B cell (primary cell): ENCODE results near the gene DBF4B. TPM values are rescaled to one million over a fixed set of nuclear protein-coding genes. Genes with fewer than 3 reads are reported as not detected.

Experiments
- ATAC-seq: fragments of 200-7000 bp; cut with Tn5 transposase; one replicate; pipeline ENCODE4 v1.10.0; 2021; ENCODE audit warnings: low read depth, mild to moderate bottlenecking, moderate number of reproducible peaks, moderate library complexity
- CTCF ChIA-PET: fragments of 350-600 bp; sonication (Branson Sonifier 250); formaldehyde crosslinking; loops from one replicate; lab custom pipeline; 2021; ENCODE audit warnings: antibody characterized with exemption, inconsistent platforms; lab: Charles Lee
- POLR2A ChIA-PET: fragments of 350-600 bp; sonication (Branson Sonifier 250); formaldehyde crosslinking; loops from one replicate; lab custom pipeline; 2021; ENCODE audit warnings: antibody characterized with exemption; lab: Charles Lee
- DNase-seq: peaks from one replicate; pipeline ENCODE4 v3.0.0; 2013
- H2AFZ ChIP-seq: 2 replicates; pipeline ENCODE4 v1.6.1; 2012; ENCODE audit warnings: mild to moderate bottlenecking, low read depth, low read length; ENCODE audit not compliant: insufficient read depth, poor library complexity, severe bottlenecking
- H3K27ac ChIP-seq, 2 donors: 1 replicate in 1 of 2; 2 replicates in 1 of 2; pipeline ENCODE4 v1.5.1; 2012 to 2013; ENCODE audit warnings: low read length in 2 of 2, mild to moderate bottlenecking in 2 of 2, moderate library complexity in 1 of 2
- H3K27me3 ChIP-seq, 4 experiments: fragments of 200-600 bp in 1 of 4; sonication (generic) in 1 of 4; replicated peaks in 1 of 4; 1 replicate in 2 of 4; 2 replicates in 2 of 4; pipeline versions ENCODE4 v1.6.1 to v1.7.0; 2013 to 2016; ENCODE audit warnings: low read length in 3 of 4, mild to moderate bottlenecking in 2 of 4, mixed read lengths in 1 of 4, moderate library complexity in 1 of 4; ENCODE audit not compliant: insufficient read depth in 4 of 4, control insufficient read depth in 3 of 4; ENCODE audit errors: control extremely low read depth in 1 of 4
- H3K36me3 ChIP-seq, 2 experiments: replicated peaks in 1 of 2; 1 replicate in 1 of 2; 2 replicates in 1 of 2; pipeline versions ENCODE4 v1.6.1 to v1.7.1; 2013; ENCODE audit warnings: low read length in 1 of 2; ENCODE audit not compliant: insufficient read depth in 2 of 2, control insufficient read depth in 1 of 2; ENCODE audit errors: control extremely low read depth in 1 of 2, extremely low read depth in 1 of 2
- H3K4me1 ChIP-seq, 2 donors: fragments of 200-600 bp in 1 of 2; sonication (generic) in 1 of 2; 1 replicate in 1 of 2; 2 replicates in 1 of 2; pipeline versions ENCODE4 v1.5.1 to v1.6.1; 2013 to 2017; ENCODE audit warnings: low read length in 2 of 2; ENCODE audit not compliant: control insufficient read depth in 2 of 2, insufficient read depth in 2 of 2
- H3K4me2 ChIP-seq: replicated peaks from 2 replicates; pipeline ENCODE3; 2012; ENCODE audit warnings: mild to moderate bottlenecking, low read depth, low read length; ENCODE audit not compliant: poor library complexity, severe bottlenecking
- H3K4me3 ChIP-seq, 5 experiments: fragments of 200-600 bp in 1 of 5; sonication (generic) in 1 of 5; 1 replicate in 3 of 5; 2 replicates in 2 of 5; pipeline versions ENCODE4 v1.5.1 to v1.7.0; 2011 to 2016; ENCODE audit warnings: low read length in 4 of 5, mild to moderate bottlenecking in 4 of 5, low read depth in 2 of 5, control low read depth in 1 of 5, moderate library complexity in 1 of 5; ENCODE audit not compliant: insufficient read depth in 1 of 5; ENCODE audit errors: control extremely low read depth in 1 of 5, extremely low read depth in 1 of 5
- H3K79me2 ChIP-seq: fragments of 200-600 bp; sonication (generic); one replicate; pipeline ENCODE4 v1.6.0; 2016; ENCODE audit warnings: low read length; ENCODE audit not compliant: control insufficient read depth, insufficient read depth
- H3K9ac ChIP-seq: fragments of 200-600 bp; sonication (generic); 2 replicates; pipeline ENCODE4 v1.6.1; 2017; ENCODE audit warnings: mild to moderate bottlenecking, low read length, moderate library complexity
- H3K9me3 ChIP-seq, 3 donors: one replicate each; pipeline versions ENCODE4 v1.6.1 to v1.7.1; 2013; ENCODE audit warnings: low read length in 2 of 3; ENCODE audit not compliant: control insufficient read depth in 2 of 3, insufficient read depth in 1 of 3; ENCODE audit errors: control extremely low read depth in 1 of 3
- H4K20me1 ChIP-seq: 2 replicates; pipeline ENCODE4 v1.6.0; 2012; ENCODE audit warnings: mild to moderate bottlenecking, low read length; ENCODE audit not compliant: insufficient read depth, control insufficient read depth, poor library complexity, severe bottlenecking
- H3K27ac Mint-ChIP-seq: one replicate; pipeline ENCODE4 v1.8.0; 2021; ENCODE audit warnings: mixed read lengths
- H3K27me3 Mint-ChIP-seq: one replicate; pipeline ENCODE4 v1.8.0; 2021; ENCODE audit warnings: mixed read lengths
- H3K4me1 Mint-ChIP-seq: one replicate; pipeline ENCODE4 v1.8.0; 2021; ENCODE audit warnings: mixed read lengths
- H3K4me3 Mint-ChIP-seq: one replicate; pipeline ENCODE4 v1.8.0; 2021; ENCODE audit warnings: mixed read lengths
- H3K9me3 Mint-ChIP-seq: one replicate; pipeline ENCODE4 v1.8.0; 2022; ENCODE audit warnings: mixed read lengths; ENCODE audit not compliant: insufficient read depth
- CTCF ChIP-seq: fragments of 200-600 bp; IDR thresholded peaks from one replicate; pipeline ENCODE4 v1.8.0; 2022; ENCODE audit warnings: antibody characterized with exemption, mild to moderate bottlenecking
- EZH2 ChIP-seq: IDR thresholded peaks from 2 replicates; pipeline ENCODE4 v1.6.1; 2012; ENCODE audit warnings: borderline replicate concordance, low read depth, mild to moderate bottlenecking, moderate library complexity, low read length; ENCODE audit not compliant: insufficient read depth, poor library complexity, severe bottlenecking
- WGBS: methylation state at CpG from one replicate; pipeline ENCODE4 v1.1.5; 2013; ENCODE audit warnings: missing lambda C conversion rate; ENCODE audit not compliant: insufficient coverage; 5-methylcytosine and 5-hydroxymethylcytosine counted together
- intact Hi-C: fragments of 100-400 bp; cut with micrococcal nuclease; formaldehyde crosslinking; loops from one replicate; pipeline ENCODE4 v1.10.0; 2022
- polyA plus RNA-seq: library from polyadenylated mRNA; depleted of rRNA; stranded (reverse); fragments of >200 nt; gene quantifications from 2 replicates; pipeline ENCODE4 v1.2.3, GENCODE V29; 2012
- total RNA-seq, 2 donors: library from RNA; stranded (reverse); fragments of 120-200 nt in 1 of 2; gene quantifications; 1 replicate in 1 of 2; 2 replicates in 1 of 2; pipeline versions ENCODE4 v1.2.3 to v1.2.4, GENCODE V29; 2013 to 2022

DBF4B gene
- total and polyA plus RNA-seq, 2 donors (not counting 1 experiment from before 2014, with no cell fraction given): 10.9 to 15.9 TPM

- CTCF ChIA-PET: interaction anchor here (1.6 to 11.1 kb wide), 4 partner anchors 89 to 358 kb away, joined by 7 to 208 read pairs (median 18); partner anchors contain the start of gene ACBD4
These were observed 68.3 kb downstream of the DBF4B start for GRCh38 chr17:44776628-44777393.

More at GRCh38 chr17:44776628-44777393, 68.3 kb downstream of the DBF4B start:
- H3K27me3 Mint-ChIP-seq: peaks cover 8% of the 10 kb centered on the region
- peak overlapping the region; percentile 92 for H3K4me3 Mint-ChIP-seq
- Histone ChIP-seq H3K4me3 (no peak overlapping the region), H2AFZ (no peak overlapping the region), H4K20me1 (no peaks in the 10 kb centered on the region), H3K27me3 (peaks cover 0 to 40% (median 4%) of the 10 kb centered on the region in 4 experiments), H3K27ac (no peak overlapping the region), H3K4me2 (peak overlapping the region; percentile 100), H3K79me2 (no peaks in the 10 kb centered on the region), H3K9me3 (peaks cover 0 to 8% (median 0%) of the 10 kb centered on the region in 3 donors), H3K9ac (no peak overlapping the region), H3K4me1 (peaks cover 17 to 26% of the 10 kb centered on the region in 2 donors), H3K36me3 (no peaks in the 10 kb centered on the region)
- TF ChIP-seq EZH2 (no peak), CTCF (no peak)
- no peak overlapping the region for H3K27ac Mint-ChIP-seq
- no peak for ATAC-seq
- peaks cover 22% of the 10 kb centered on the region for H3K4me1 Mint-ChIP-seq
- POLR2A ChIA-PET: interaction anchor here (0.6 kb wide), 1 partner anchor 556 kb away, joined by 5 read pairs; no protein-coding TSS in a partner anchor
- no peak for DNase-seq
- intact Hi-C loops: no loop called here
- no peaks in the 10 kb centered on the region for H3K9me3 Mint-ChIP-seq
- 95% methylated on average over 18 of the region's 19 CpGs for WGBS
